ENCODE results near the gene HSPB3. TPM values are rescaled to one million over a fixed set of nuclear protein-coding genes. Genes with fewer than 3 reads are reported as not detected.

The HSPB3 gene
- polyA plus RNA-seq, 1 experiment, result 14.4 TPM

DNA sequence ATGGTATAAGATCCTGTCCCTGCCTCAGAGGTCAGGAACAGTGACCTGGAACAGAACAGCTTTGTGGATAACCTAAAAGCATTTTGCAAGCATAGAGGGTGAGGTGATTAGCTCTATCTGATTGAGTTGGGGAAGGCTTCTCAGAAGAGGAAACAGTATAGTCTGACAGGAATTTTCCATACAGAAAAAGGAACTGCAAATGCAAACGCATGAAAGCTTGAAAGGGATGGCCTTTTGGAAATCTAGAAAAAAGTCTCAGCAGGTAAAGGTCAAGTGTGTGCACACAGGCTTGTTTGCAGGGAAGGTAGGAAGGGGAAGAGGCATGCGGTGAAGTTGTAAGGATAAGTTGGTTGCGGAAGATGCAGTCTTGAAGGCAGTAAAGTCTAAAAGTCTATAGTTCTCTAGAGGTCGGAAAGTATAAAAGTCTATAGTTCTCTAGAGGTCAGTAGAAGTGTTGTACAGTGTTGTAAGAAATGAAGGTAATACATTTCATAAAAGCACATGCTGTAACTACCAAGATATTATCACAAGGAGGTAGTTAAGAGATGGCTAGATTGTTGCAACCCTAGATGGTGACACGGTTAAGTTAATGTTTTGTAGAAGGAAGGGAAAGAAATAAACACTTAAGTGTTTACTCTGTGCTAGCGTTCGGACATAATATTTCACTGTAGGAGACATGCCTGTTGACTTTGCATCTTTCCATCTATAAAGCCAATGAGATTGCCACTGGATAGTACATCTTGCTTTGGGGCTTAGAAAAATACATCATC lies 16.7 kb upstream of the HSPB3 start:
- TF ChIP-seq, protein P1, sequence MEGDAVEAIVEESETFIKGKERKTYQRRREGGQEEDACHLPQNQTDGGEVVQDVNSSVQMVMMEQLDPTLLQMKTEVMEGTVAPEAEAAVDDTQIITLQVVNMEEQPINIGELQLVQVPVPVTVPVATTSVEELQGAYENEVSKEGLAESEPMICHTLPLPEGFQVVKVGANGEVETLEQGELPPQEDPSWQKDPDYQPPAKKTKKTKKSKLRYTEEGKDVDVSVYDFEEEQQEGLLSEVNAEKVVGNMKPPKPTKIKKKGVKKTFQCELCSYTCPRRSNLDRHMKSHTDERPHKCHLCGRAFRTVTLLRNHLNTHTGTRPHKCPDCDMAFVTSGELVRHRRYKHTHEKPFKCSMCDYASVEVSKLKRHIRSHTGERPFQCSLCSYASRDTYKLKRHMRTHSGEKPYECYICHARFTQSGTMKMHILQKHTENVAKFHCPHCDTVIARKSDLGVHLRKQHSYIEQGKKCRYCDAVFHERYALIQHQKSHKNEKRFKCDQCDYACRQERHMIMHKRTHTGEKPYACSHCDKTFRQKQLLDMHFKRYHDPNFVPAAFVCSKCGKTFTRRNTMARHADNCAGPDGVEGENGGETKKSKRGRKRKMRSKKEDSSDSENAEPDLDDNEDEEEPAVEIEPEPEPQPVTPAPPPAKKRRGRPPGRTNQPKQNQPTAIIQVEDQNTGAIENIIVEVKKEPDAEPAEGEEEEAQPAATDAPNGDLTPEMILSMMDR (IDR thresholded peaks at IDR 0.05; ENCODE audit: insufficient read depth, low read depth, low read length), result no peak
- H3K27me3 ChIP-seq (ENCODE audit: control insufficient read depth, insufficient read depth, low read length), result peaks cover 3% of the 10 kb centered on the region; the same call in 1 of the 2 replicates
- CTCF ChIA-PET, result interaction anchor here (0.5 kb wide), 1 partner anchor 200 kb away, joined by 3 read pairs; no protein-coding TSS in a partner anchor

GRCh38 chr5:54440456-54440893 lies 15.0 kb upstream of the HSPB3 start:
- Histone ChIP-seq H3K27me3 (ENCODE audit: control insufficient read depth, insufficient read depth, low read length) (peaks cover 3% of the 10 kb centered on the region; the same call in 1 of the 2 replicates), H3K36me3 (ENCODE audit: control insufficient read depth, insufficient read depth, low read length) (no peaks in the 10 kb centered on the region), H3K4me3 (ENCODE audit: low read depth, low read length) (no peak overlapping the region)
- TF ChIP-seq, protein P1 (IDR thresholded peaks at IDR 0.05; ENCODE audit: insufficient read depth, low read depth, low read length), result no peak
- CTCF ChIA-PET, result interaction anchor here (0.5 to 1.8 kb wide), 5 partner anchors 9 to 455 kb away, joined by 3 to 13 read pairs (median 6); no protein-coding TSS in a partner anchor
- DNase-seq (ENCODE audit: low read depth), result no peak
- POLR2A ChIA-PET, result no interaction called here

More for the DNA sequence above, 16.7 kb upstream of the HSPB3 start:
- H3K36me3 ChIP-seq (ENCODE audit: control insufficient read depth, insufficient read depth, low read length), result no peaks in the 10 kb centered on the region
- H3K4me3 ChIP-seq (ENCODE audit: low read depth, low read length), result no peak overlapping the region
- POLR2A ChIA-PET, result no interaction called here
- DNase-seq (ENCODE audit: low read depth), result no peak

- H3K27me3 ChIP-seq (ENCODE audit: control insufficient read depth, insufficient read depth, low read length), result peaks cover 3% of the 10 kb centered on the region; the same call in 1 of the 2 replicates
- DNase-seq (ENCODE audit: low read depth), result no peak
- ChIA-PET CTCF (interaction anchor here (0.6 to 6.0 kb wide), 10 partner anchors 10 to 468 kb away, joined by 3 to 69 read pairs (median 6); partner anchors contain the start of gene HSPB3), POLR2A (interaction anchor here (1.0 kb wide), 1 partner anchor 13 kb away, joined by 3 read pairs; the partner anchor contains the start of gene HSPB3)
- TF ChIP-seq, protein P1 (IDR thresholded peaks at IDR 0.05; ENCODE audit: insufficient read depth, low read depth, low read length), result no peak
- H3K36me3 ChIP-seq (ENCODE audit: control insufficient read depth, insufficient read depth, low read length), result no peaks in the 10 kb centered on the region
- no peak overlapping the region for H3K4me3 ChIP-seq (ENCODE audit: low read depth, low read length)
Observed at GRCh38 chr5:54442271-54442670, 13.2 kb upstream of the HSPB3 start.

DNA sequence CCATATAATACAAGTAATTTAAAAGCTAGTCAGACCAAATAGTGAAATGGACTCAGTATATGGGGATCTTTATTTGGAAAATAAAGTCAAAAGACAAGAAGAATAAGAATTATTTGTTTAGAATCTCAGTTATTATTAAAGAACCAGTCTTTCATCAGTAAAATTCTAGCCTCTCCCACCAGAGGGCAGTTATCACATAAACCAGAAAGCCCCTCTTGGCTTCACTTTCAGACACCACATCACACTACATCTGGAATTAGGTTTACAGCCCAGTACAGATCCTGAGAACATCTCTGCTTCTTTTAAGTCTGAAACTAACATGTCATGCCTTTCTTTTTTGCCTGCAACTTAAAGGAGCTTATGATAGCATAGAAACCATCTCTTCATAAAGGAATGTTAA lies 12.2 kb upstream of the HSPB3 start:
- Histone ChIP-seq H3K36me3 (ENCODE audit: control insufficient read depth, insufficient read depth, low read length) (no peaks in the 10 kb centered on the region), H3K27me3 (ENCODE audit: control insufficient read depth, insufficient read depth, low read length) (peaks cover 1% of the 10 kb centered on the region; the same call in 1 of the 2 replicates), H3K4me3 (ENCODE audit: low read depth, low read length) (no peak overlapping the region)
- TF ChIP-seq, protein P1 (IDR thresholded peaks at IDR 0.05; ENCODE audit: insufficient read depth, low read depth, low read length), result peak; percentile 49
- no peak for DNase-seq (ENCODE audit: low read depth)
- POLR2A ChIA-PET, result no interaction called here
- CTCF ChIA-PET, result interaction anchor here (0.5 to 6.0 kb wide), 16 partner anchors 11 to 717 kb away, joined by 3 to 69 read pairs (median 5); partner anchors contain the start of genes GPX8 and HSPB3

Data from BJ (cell line).